Activated CD4-positive, alpha-beta T cell treated with anti-CD3 and anti-CD28 coated beads for 48 hours (primary cell): ENCODE data around the gene PARVG.
"Not testable (repeated sequence)": the region's sequence is repeated elsewhere in the genome, so short reads cannot be mapped to it uniquely, and the experiment has no call there.

Experiments used
- DNase-seq: peaks from one replicate; pipeline ENCODE4 v3.0.0-alpha.2; 2020

Gene PARVG

DNA sequence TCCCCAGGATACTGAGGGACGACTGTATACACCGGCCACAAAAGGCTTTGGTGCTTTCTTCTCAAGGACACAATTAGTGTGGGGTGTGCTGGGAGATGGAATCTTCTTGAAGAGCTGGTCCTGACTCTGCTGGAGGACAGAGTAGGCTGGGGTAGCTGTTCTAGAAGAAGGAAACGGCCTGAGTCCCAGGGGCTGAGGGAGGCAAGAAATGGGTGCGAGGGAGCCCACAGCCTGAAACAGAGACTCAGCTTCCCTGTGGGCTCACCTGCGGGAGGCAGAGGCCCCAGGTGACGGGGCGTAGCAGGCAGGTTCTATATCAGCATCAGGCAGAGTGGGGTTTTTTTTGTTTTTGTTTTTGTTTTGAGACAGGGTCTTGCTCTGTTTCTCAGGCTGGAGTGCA, 36.6 kb downstream of the PARVG start:
- no peak for DNase-seq

DNA sequence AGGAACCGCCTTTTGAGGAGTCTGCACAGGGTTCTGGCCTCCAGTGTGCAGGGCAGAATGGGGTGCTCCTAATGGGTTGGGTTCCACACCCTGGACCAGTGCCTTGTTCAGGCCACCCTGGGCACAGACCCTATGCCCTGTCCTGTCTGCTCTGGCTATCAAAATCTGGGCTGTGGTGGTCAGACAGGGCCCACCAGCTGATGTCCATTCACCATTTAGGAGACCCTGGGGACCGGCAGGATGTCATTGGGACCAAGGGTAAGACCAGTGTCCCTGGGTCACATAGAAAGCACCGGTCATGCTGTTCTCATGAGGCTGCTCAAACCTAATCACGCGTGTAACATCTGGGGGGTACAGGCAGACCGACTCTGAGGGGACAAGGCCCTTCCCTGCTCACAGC, 37.3 kb downstream of the PARVG start:
- no peak for DNase-seq

DNA sequence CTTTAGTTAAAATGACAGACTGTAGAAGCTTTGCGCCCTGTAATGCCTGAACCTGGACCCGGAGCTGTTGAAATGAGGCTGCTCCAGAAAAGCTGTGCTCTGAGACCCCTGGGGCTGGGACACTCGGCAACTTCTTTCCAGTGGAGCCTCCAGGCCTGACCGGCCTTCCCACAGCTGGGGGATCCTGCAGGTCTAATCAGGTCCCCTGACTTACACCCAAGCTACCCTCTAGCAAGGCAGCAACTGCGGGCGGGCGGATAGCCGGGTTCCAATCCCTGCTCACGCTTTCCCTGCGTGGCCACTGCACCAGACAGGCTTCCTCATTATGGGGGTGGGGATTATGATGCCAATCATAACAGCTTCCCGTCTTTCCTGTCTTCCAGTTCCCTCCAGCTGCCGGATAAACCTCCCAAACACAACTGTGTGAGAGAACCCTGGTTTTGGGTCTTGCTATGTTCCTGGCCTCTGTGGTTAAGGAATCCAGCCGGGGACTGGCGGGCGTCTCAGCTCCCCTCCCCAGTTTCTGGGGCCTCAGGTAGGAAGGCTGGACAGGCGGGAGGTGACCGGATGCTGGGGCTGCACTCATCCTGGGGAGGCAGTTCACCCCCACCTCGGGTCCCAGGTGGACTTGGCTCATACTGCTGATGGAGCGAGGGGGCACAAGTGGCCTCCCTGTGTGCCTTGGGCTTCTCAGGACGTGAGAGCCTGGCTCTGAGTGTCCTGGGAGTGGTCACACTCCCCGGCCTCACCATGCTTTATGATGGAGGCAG, 38.6 kb downstream of the PARVG start:
- no peak for DNase-seq

DNA sequence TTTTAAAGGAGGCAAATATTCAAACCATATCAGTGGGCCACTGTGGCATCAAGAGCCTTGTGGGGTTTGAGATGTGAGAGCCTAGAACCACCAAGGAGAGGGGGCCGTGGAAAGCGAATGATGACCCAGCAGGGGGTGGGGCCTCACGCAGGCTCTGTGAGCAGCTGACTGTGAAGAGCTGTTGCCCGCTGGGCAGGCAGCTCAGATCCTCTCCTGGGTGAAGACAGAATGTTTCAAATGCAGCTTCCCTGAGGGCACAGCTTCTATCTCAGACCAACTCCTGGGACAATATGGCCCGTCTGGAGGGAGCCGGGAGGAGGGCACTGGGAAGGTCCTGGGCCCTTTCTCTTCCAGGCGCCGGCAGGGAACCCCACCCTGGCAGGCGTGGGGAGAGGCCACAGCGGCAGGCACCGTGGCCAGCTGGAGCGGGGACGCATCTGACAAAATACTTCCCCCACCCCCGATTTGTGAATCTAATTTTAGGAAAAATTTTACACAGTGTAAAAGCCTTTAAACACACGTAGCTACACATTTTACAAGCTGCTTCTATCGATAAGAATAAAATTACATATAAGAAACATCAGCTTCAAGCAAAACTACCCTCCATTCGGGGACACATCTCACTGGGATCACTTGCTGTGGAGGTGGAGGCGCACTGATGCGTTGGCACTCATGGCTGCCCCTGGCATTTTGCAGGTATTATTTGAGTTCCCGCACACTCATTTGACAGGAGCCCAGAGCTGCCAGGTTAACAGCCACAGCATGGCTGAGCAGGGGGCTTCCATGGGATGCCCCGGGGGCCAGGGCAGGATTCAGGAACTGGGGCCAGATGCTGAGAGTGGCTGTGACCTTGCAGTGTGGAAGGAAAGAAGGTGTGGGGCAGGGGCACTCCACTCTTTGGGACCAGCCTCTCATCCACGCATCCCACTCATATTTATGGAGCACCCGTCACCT, 40.3 kb downstream of the PARVG start:
- DNase-seq, result no peak

DNA sequence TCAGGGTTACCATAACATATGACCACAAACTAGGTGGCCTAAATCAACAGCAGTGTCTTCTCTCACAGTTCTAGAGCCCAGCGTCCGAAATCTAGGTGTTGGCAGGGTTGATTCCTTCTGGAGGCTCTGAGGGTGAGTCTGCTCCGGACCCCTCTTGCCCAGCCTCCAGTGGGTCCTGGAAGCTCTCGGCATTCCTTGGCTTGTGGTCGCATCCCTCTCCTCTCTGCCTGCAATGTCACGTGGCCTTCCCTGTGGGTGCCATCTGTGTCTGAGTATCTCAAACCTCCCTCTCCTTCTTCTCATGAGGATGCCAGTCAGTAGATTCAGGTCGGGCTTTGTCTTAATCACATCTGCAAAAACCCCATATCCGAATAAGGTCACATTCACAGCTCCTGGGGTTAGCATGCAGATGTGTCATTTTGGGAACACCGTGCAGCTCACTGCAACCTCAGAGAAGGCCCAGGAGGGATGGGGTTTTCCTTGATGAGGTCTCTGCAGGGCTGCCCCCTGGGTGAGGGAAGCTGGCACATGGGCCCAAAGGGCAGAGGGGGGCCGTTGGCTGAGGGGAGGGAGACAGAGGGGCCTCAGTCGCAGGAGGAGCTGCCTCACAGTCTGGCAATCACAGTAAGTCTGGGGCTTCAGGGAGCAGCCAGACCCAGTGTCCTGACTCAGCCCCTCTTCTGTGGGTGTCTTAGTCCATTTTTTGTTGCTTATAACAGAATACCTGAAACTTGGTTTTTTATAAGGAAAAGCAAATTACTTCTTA, 41.2 kb downstream of the PARVG start:
- DNase-seq, result no peak

DNA sequence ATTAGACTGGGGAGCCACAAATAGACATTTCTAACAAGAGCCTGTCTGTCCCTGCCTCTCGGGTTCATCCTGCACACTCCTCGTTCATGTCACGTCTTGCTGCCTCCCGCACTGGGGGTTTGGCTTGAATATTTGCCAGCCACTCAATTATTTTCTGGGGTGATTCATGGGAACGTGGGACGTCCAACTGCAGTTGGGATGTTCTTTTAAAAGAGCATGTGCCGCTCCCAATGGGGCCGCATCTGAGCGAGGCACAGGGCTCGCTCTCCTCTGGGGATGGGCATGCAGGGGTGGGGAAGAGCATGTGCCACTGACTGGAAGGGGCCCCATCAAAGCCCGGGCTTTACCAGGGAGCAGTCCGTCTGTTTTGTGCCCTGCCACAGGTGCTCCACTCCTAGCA, 43.4 kb downstream of the PARVG start:
- DNase-seq, result no peak

DNA sequence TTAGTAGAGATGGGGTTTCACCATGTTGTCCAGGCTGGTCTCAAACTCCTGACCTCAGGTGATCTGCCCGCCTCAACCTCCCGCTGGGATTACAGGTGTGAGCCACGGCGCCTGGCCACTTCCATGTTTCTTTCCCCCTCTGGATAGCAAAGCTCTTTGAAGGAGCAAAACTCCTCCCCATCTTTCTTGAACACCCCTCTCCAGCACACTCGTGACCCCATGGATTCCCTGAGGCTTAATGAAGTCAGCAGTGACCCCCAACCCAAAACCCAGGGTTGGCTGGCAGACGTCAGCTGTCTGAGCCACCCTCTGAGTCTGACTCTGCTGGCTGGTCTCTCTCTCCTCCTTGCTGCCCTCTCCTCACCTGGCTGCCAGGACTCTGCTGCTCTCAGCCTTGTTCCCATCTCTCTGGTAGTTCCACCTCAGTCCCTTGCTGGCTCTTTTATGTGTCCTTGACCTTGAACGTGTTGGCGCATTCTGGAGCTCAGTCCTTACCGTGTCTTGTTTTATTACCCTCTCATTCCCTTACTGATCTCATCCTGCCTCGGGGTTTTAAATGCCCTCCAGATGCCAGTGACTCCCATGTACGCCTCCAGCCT, 44.5 kb downstream of the PARVG start:
- DNase-seq, result no peak

DNA sequence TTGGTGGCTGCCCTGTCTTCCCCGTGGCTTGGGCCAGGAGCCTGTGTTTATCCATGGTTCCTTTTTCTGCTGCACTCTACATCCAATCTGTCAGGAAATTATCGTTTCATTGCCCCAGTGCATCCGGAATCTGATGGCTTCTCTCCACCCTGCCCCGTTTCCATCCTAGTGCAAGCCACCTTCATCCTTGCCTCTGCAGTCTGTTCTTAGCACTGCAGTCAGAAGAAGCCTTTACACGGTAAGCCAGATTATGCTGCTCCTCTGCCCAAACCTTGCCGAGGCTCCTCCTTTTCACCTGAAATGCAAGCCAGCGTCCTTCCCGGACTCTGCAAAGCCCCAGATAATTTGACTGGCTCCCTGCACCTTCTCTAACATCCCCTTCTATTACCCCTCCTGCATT, 45.1 kb downstream of the PARVG start:
- DNase-seq, result no peak

DNA sequence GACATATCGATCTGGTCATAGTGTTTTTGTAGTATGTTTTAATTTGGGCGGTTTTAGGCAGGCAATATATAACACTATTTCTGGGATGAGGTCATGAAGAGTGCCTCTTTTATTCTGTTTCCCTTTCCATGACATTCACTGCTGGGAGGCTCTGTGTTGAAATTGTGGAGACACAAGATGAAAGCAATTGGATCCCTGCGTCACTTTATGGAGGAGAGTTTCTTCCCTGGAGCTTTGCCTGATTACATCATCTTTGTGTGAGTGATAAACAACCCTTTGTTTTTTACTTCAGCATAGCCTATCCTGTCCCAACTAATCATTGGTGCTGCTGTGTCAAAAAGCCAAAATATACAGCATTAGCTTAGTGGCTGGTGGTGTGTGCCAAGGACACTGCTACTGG, 48.6 kb downstream of the PARVG start:
- DNase-seq, result no peak

DNA sequence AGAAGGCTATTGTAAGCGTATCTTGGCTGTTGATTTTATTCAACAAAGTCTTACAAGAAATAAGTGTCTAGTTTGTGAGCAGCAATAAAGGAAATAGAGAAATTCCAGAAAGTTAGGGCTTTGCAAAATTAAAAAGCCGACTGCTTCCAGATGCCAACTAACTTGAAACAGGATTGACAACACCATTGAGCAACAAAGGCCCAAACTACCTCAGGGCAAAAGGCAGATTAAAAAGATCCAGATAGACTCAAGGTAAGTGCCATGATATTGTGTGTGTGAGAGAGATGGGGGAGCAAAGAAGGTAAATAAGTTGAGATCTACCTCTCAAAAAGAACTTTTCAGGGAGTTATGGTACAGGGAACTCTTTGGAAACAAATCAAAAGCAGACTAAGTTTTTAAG, 49.1 kb downstream of the PARVG start:
- DNase-seq, result no peak

DNA sequence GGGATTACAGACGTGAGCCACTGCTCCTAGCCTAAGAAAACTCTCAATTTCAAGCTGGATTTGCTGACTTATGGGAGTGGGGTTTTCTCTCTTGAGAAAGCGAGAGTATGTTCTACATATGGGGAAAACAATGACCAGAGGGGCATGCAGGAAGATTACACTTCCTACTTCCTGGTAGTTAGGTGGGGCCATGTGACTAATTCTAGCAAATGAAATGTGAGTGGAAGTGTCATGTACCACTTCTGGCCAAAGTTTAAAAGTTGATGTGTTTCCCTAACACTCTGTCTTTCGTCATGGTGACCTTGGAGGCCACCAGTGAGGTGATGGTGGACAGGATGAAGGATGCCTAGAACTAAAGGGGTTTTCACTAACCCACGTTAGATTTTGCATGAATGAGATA, 50.5 kb downstream of the PARVG start:
- no peak for DNase-seq

DNA sequence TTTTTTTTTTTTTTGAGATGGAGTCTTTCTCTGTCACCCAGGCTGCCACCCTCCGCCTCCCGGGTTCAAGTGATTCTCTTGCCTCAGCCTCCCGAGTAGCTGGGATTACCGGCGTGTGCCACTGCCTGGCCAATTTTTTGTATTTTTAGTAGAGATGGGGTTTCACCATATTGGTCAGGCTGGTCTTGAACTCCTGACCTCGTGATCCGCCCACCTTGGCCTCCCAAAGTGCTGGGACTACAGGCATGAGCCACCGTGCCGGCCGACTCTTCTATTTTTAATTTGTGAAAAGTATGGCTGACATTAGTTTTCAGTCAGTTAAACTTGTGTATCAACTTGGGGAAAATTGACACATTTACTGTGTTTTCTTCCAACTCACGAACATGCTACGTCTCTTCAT, 53.6 kb downstream of the PARVG start:
- not testable (repeated sequence) for DNase-seq

DNA sequence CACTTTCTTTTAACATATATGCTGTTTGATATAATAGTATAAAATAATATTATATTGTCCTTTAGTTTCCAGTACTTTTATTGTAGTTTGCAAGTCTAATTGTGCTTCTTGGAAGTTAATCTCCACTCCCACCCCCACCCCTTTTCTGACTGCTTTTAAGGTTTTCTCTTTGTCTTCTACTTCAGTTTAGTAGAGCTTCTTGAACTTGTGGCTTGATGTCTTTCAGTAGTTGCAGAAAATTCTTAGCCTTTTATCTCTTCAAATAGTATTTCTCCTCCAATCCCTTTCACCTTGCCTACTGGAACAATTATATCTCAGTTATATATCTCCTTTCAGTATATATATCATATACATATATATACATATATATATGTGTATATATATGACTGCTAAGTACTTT, 56.6 kb downstream of the PARVG start:
- no peak for DNase-seq

DNA sequence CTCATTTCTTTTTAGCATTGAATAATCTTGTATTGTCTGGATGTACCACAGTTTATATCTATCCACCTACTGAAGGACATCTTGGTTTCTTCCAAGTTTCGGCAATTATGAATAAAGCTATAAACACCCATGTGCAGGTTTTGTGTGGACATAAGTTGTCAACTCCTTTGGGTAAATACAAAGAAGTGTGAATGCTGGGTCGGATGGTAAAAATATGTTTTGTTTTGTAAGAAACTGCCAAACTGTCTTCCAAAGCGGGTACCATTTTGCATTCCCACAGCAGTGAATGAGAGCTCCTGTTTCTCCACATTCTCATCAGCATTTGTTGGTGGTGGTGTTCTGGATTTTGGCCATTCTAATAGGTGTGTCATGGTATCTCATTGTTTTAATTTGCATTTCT, 60.4 kb downstream of the PARVG start:
- not testable (repeated sequence) for DNase-seq

DNA sequence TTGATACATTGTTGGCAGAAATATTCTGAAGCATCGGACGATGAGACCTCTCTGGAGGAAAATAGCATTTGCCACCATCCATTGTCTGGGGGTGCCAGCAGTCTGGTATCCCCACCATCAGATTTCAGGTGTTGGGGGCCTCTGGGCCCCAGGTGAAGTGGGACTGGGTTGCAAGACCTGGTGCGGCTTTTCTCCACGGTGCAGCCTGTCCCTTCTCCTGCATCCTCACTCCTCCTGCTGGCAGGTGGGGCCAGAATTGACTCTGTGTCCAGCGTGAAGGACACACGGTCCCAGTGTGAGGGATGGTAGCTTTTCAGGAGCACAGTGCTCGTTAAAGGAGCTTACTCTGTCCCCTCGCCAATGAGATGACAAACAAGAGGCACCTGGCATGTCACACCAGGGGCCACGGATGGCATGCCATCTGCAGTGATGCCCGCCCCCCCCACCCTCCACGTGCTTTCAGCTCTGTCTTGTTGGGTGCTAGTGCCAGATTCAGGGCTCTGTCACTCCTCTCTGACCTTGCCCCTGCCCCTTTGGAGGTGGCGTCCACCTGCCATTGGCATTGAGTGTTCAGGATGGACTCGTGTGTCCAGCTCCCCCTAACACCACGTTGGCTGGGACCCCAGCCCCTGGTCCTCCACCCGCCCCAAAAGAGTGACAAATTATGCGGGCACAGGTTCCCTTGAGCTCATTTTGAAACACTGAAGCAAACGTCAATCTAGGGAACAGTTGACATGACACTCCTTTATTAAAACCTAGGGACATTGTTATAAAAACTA, 62.4 kb downstream of the PARVG start:
- no peak for DNase-seq

DNA sequence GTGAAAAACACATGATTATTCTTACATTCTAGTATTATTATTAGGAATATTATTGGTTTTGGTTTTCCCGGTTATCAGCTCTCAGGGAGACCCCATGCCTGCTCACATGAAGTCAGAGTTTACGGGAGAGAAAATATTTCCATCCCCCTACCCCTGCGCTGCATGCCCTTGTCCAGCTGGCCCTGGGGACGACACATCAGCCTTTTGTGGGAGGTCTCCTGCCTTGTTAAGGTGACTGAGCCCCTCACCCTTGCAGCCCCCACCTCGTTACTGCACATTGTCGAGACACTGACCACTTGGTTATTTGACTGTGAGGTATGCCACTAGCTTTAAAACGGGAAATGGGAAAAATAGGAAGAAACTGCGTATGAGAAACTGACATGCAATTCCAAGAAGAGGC, 63.0 kb downstream of the PARVG start:
- DNase-seq, result no peak

DNA sequence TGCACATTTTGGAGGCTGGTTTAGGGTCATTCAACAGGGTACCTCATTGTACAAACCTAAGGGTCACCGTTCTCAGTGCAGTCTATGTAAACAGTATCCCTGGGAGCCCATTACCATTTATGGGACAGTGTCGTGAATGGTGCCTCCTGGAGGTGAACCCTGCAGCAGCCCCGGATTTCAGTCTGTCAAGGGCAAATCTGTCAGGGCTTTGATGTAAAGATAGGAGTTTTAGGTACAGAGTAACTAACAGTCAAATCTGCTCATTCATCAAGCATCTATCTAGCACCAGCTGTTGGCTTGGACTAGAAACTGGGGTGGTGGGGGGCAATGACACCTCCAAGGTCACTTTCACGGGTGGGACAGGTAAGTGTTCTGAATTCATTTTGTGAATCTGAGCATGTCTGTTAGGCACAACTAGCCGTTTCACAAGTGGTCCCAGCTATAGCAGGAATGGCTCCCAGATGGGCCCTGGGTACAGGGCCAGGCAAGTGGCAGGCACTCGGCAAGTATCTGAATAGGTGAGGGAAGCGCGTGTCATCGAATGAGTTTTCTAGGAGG, 63.6 kb downstream of the PARVG start:
- DNase-seq, result no peak

DNA sequence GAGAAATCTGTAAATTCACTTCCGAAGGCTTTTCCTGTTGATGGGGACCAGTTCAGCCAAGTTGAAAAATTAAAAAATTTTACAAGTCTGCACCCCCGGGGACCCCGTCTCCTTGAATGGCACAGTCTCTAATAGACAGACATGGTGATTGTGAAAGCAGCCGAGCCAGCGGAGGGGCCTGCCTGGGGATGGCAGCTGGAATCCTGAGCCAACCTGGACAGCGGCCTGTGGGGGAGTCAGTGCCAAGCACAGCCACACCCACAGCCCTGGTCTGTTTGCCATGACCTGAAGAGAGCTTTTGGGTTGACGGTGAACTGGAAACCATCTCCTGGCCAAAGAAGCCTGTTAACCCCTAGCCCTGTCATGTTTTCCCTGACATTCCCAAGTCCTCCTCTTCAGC, 64.7 kb downstream of the PARVG start:
- DNase-seq, result no peak

DNA sequence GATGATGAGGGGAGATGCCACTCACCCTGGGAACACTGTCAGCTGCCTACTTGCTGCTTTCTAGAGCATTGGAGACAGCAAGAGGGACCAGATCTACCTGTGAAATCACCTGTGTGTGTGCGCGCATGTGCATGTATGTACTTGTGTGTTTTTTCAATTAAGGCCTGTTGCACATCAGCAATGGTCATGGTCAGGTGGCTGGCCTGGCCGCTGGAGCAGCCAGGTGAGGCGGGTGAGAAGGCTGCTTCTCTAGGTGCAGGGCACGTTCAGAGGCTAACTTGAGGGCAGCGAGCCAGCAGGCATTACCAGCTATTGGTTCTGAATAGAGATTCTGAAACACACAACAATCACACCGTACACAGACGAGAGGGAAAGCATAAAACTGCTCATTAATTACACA, 65.1 kb downstream of the PARVG start:
- no peak for DNase-seq

DNA sequence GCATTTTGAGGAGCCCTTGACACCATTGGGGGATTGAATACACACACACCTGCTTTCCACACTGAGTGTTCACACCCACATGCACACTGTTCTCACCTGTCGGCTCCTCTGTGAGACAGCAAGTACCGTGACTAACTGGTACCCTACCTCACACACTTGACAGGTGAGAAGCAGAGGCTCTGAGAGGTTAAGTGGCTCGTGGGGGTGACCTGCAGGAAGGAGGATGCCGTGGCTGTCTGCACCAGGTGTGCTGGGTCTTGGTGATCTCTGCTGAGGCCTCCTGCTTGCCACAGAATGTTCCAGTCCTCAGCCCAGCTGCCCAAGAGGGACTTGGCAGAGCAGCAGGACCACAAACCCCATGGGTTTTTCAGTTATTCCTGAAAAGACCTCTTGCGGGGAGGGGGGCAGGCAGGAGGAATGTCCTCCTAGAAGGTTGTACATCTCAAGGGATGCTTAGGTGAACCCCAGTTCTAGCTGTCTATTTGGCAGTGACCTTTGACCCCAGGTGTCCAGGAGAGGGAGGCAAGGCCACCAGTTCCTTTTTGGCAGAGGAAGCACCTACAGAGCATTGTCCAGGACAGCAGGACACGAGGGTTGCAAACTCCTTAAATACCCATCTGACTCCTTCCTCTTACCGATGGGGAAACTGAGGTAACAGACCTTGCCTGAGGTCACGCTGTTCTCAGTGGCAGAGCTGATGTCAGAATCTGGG, 66.0 kb downstream of the PARVG start:
- no peak for DNase-seq

DNA sequence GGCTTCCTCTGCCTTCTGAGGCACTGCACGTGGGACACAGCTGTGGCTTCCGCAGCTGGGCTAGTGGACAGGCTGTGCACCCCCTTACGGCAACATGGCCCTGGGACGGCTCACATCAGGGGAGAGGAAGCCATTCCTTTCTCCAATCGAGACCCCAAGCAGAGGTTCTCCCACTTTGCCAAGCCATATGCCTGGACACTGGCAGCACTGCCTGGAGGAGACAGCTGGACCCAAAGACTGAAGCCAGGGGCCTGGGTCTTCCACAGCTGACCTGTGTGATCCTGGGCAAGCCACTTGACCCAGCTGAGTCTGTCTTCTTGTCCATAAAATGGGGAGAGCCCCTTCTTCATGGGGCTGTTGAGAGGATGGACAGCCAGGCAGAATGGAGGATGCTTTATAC, 66.6 kb downstream of the PARVG start:
- no peak for DNase-seq
